GM19395 (cell line): ENCODE results near the gene DIDO1.

Experiments used
- ATAC-seq: cut with Tn5 transposase; IDR thresholded peaks from one replicate; pipeline ENCODE4 v1.9.1; 2021; ENCODE audit warnings: mild to moderate bottlenecking, moderate library complexity; ENCODE audit not compliant: unreplicated experiment

The DIDO1 gene

GRCh38 chr20:62897666-62898065, 28.6 kb downstream of the DIDO1 start:
- ATAC-seq: no peak

- no peak for ATAC-seq
Measured at GRCh38 chr20:62896526-62896925, 29.8 kb downstream of the DIDO1 start.

- ATAC-seq: no peak
Measured at GRCh38 chr20:62895539-62895938, 30.8 kb downstream of the DIDO1 start.

- no peak for ATAC-seq
Measured at GRCh38 chr20:62894261-62894660, 32.0 kb downstream of the DIDO1 start.

- no peak for ATAC-seq
Measured at GRCh38 chr20:62893700-62894099, 32.6 kb downstream of the DIDO1 start.

GRCh38 chr20:62892348-62893304, 33.7 kb downstream of the DIDO1 start:
- no peak for ATAC-seq

- ATAC-seq: no peak
Measured at GRCh38 chr20:62891111-62891510, 35.2 kb downstream of the DIDO1 start.

GRCh38 chr20:62890444-62890843, 35.9 kb downstream of the DIDO1 start:
- ATAC-seq: no peak

GRCh38 chr20:62889871-62890270, 36.4 kb downstream of the DIDO1 start:
- no peak for ATAC-seq

- ATAC-seq: no peak
Measured at GRCh38 chr20:62889411-62889810, 36.9 kb downstream of the DIDO1 start.

- no peak for ATAC-seq
Measured at GRCh38 chr20:62888910-62889309, 37.4 kb downstream of the DIDO1 start.

- ATAC-seq: no peak
Measured at GRCh38 chr20:62888406-62888805, 37.9 kb downstream of the DIDO1 start.

GRCh38 chr20:62887860-62888239, 38.5 kb downstream of the DIDO1 start:
- ATAC-seq: no peak

- no peak for ATAC-seq
Measured at GRCh38 chr20:62887152-62887859, 39.0 kb downstream of the DIDO1 start.

- ATAC-seq: no peak
Measured at GRCh38 chr20:62886709-62887058, 39.6 kb downstream of the DIDO1 start.

GRCh38 chr20:62885896-62886708, 40.2 kb downstream of the DIDO1 start:
- ATAC-seq: no peak

GRCh38 chr20:62885046-62885895, 41.0 kb downstream of the DIDO1 start:
- ATAC-seq: no peak

GRCh38 chr20:62884556-62884955, 41.7 kb downstream of the DIDO1 start:
- ATAC-seq: no peak

GRCh38 chr20:62882426-62882825, 43.9 kb downstream of the DIDO1 start:
- ATAC-seq: no peak

GRCh38 chr20:62881662-62882395, 44.5 kb downstream of the DIDO1 start:
- ATAC-seq: no peak
